K562 (cell line): Measurements from ENCODE around the gene PPRC1. TPM values are rescaled to one million over a fixed set of nuclear protein-coding genes. Genes with fewer than 3 reads are reported as not detected.

Source experiments
- ATAC-seq: fragments of 200-7000 bp; cut with Tn5 transposase; 3 replicates; pipeline ENCODE4 v1.9.1; 2020; ENCODE audit warnings: moderate library complexity
- BruUV-seq: library from RNA; stranded (reverse); fragments of 400-500 nt; replicated peaks from 2 replicates; lab custom pipeline; 2021; lab: Mats Ljungman, UMichigan
- CTCF ChIA-PET: fragments of 300-600 bp; formaldehyde crosslinking; extraction: SDS; loops from one replicate; lab custom pipeline; 2021; ENCODE audit warnings: low intra/inter-chr PET ratio; lab: Yijun Ruan, JAX
- POLR2A ChIA-PET: fragments of 300-600, 350-650 bp; sonication (Branson Sonifier 250); formaldehyde crosslinking; extraction: SDS; loops from one replicate; lab custom pipeline; 2021; ENCODE audit warnings: antibody characterized with exemption, inconsistent platforms; lab: Yijun Ruan, JAX
- DNase-seq, 4 experiments: peaks; one replicate each; pipeline versions ENCODE4 v3.0.0 to v3.0.0-alpha.2; 2011 to 2018; ENCODE audit warnings: low spot score in 3 of 4, mixed read lengths in 3 of 4; ENCODE audit errors: extremely low read depth in 1 of 4
- FAIRE-seq: peaks from 2 replicates; lab custom pipeline; 2011; peaks lifted over from hg19 to GRCh38; lab: Jason Lieb, UNC
- H2AFZ ChIP-seq: 2 replicates; pipeline ENCODE4 v1.6.0; 2011; ENCODE audit warnings: low read depth, low read length, control low read depth, inconsistent platforms
- H3K27ac ChIP-seq: fragments of 200-600 bp; 3 replicates; pipeline ENCODE4 v1.8.0; 2011; ENCODE audit warnings: low read depth, mild to moderate bottlenecking, control low read depth, inconsistent platforms, low read length, moderate library complexity, mixed read lengths; ENCODE audit errors: extremely low read depth
- H3K27me3 ChIP-seq, 2 experiments: fragments of 300-600 bp in 1 of 2; 2 replicates in 1 of 2; 3 replicates in 1 of 2; pipeline versions ENCODE4 v1.6.0 to v1.8.0; 2011; ENCODE audit warnings: inconsistent platforms in 2 of 2, low read length in 2 of 2, mild to moderate bottlenecking in 1 of 2, mixed read lengths in 1 of 2, moderate library complexity in 1 of 2; ENCODE audit not compliant: control insufficient read depth in 2 of 2, insufficient read depth in 2 of 2
- H3K36me3 ChIP-seq: fragments of 300-600 bp; 3 replicates; pipeline ENCODE4 v1.8.0; 2011; ENCODE audit warnings: mild to moderate bottlenecking, low read length, inconsistent platforms; ENCODE audit not compliant: control insufficient read depth, insufficient read depth
- H3K4me1 ChIP-seq, 2 experiments: fragments of 200-600 bp in 1 of 2; replicated peaks in 1 of 2; 2 replicates in 1 of 2; 3 replicates in 1 of 2; pipeline versions ENCODE4 v1.5.1 to v1.8.0; 2011; ENCODE audit warnings: inconsistent platforms in 2 of 2, low read length in 2 of 2, mild to moderate bottlenecking in 1 of 2, mixed read lengths in 1 of 2, moderate library complexity in 1 of 2; ENCODE audit not compliant: control insufficient read depth in 2 of 2, insufficient read depth in 2 of 2
- H3K4me2 ChIP-seq: 2 replicates; pipeline ENCODE4 v1.6.1; 2011; ENCODE audit warnings: low read length, control low read depth, inconsistent platforms, mixed read lengths; ENCODE audit not compliant: insufficient read depth
- H3K4me3 ChIP-seq: fragments of 200-600 bp; sonication (generic), shearing (Covaris generic); 2 replicates; pipeline ENCODE4 v1.5.1; 2016; ENCODE audit warnings: control low read depth, inconsistent platforms
- H3K79me2 ChIP-seq: fragments of 200-600 bp; 3 replicates; pipeline ENCODE4 v1.8.0; 2011; ENCODE audit warnings: low read length, inconsistent platforms; ENCODE audit not compliant: control insufficient read depth, insufficient read depth
- H3K9ac ChIP-seq, 2 experiments: 2 replicates each; pipeline versions ENCODE4 v1.6.0 to v1.6.1; 2011; ENCODE audit warnings: low read depth in 2 of 2, low read length in 2 of 2, control low read depth in 1 of 2, inconsistent platforms in 1 of 2, mild to moderate bottlenecking in 1 of 2, mixed read lengths in 1 of 2; ENCODE audit not compliant: insufficient read depth in 1 of 2
- H3K9me1 ChIP-seq: one replicate; pipeline ENCODE4 v1.6.0; 2011; ENCODE audit warnings: inconsistent platforms, mild to moderate bottlenecking, low read length, moderate library complexity; ENCODE audit not compliant: control insufficient read depth, insufficient read depth
- H3K9me3 ChIP-seq: replicated peaks from 2 replicates; pipeline ENCODE4 v1.5.1; 2011; ENCODE audit warnings: low read depth, low read length, inconsistent platforms; ENCODE audit not compliant: control insufficient read depth, insufficient read depth
- H4K20me1 ChIP-seq: replicated peaks from 2 replicates; pipeline ENCODE4 v1.6.1; 2011; ENCODE audit warnings: low read length, inconsistent platforms, mixed read lengths; ENCODE audit not compliant: control insufficient read depth, insufficient read depth
- BCOR ChIP-seq: fragments of 450-650 bp; IDR thresholded peaks from 2 replicates; pipeline ENCODE4 v1.6.1; 2016
- CHD4 ChIP-seq: fragments of 200-600 bp; sonication (generic); IDR thresholded peaks from 3 replicates; pipeline ENCODE4 v1.6.1; 2012; ENCODE audit warnings: low read depth, mild to moderate bottlenecking, mixed read lengths, low read length, inconsistent platforms; ENCODE audit not compliant: insufficient read depth, insufficient replicate concordance, poor library complexity, severe bottlenecking
- CREB3L1 ChIP-seq: fragments of 450-650 bp; IDR thresholded peaks from 2 replicates; pipeline ENCODE4 v1.6.1; 2014; ENCODE audit warnings: low read depth, mild to moderate bottlenecking, moderate library complexity, borderline replicate concordance
- E2F4 ChIP-seq: sonication (generic); formaldehyde crosslinking; IDR thresholded peaks from 2 replicates; pipeline ENCODE4 v1.8.0; 2022; ENCODE audit warnings: mild to moderate bottlenecking, low read depth, missing genetic modification reagents
- HNRNPH1 ChIP-seq: fragments of 200-400 bp; formaldehyde crosslinking; optimal IDR thresholded peaks from 2 replicates; pipeline ENCODE3; 2017; ENCODE audit warnings: low read depth, mild to moderate bottlenecking, low read length, moderate library complexity
- MTA3 ChIP-seq: fragments of 450-650 bp; formaldehyde crosslinking; IDR thresholded peaks from 2 replicates; pipeline ENCODE4 v1.6.1; 2017; ENCODE audit warnings: mild to moderate bottlenecking, borderline replicate concordance
- NRF1 ChIP-seq, 2 experiments: fragments of 450-650 bp; IDR thresholded peaks in 1 of 2; conservative IDR thresholded peaks in 1 of 2; 2 replicates each; pipeline ENCODE4 v1.6.1; 2014; ENCODE audit warnings: mild to moderate bottlenecking in 2 of 2
- RAD21 ChIP-seq, 2 experiments: fragments of 250-450 bp in 1 of 2; fragments of 450-650 bp in 1 of 2; sonication (Bioruptor Pico) in 1 of 2; formaldehyde crosslinking in 1 of 2; IDR thresholded peaks in 1 of 2; conservative IDR thresholded peaks in 1 of 2; 2 replicates each; pipeline versions ENCODE4 v1.4.0 to v1.8.0; 2020 to 2022; ENCODE audit warnings: mild to moderate bottlenecking in 2 of 2, moderate library complexity in 1 of 2
- RBM25 ChIP-seq: fragments of 200-400 bp; formaldehyde crosslinking; IDR thresholded peaks from 2 replicates; pipeline ENCODE4 v1.6.1; 2018; ENCODE audit warnings: low read length, low read depth, moderate library complexity; ENCODE audit not compliant: severe bottlenecking
- ZFP36 ChIP-seq: fragments of 150-350 bp; IDR thresholded peaks from 2 replicates; pipeline ENCODE4 v1.6.1; 2018; ENCODE audit warnings: low read length, low read depth; ENCODE audit not compliant: partially characterized antibody
- WGBS: fragments of 100-300 bp; shearing (Covaris generic); methylation state at CpG from one replicate; pipeline ENCODE4 v1.1.6; 2016; ENCODE audit warnings: low coverage, mixed read lengths; ENCODE audit not compliant: insufficient coverage; ENCODE audit errors: missing lambda C conversion rate; 5-methylcytosine and 5-hydroxymethylcytosine counted together
- in situ Hi-C: fragments of 300-500 bp; cut with MboI; formaldehyde crosslinking; loops from 4 replicates; pipeline ENCODE4 v1.15.0; 2018; ENCODE audit warnings: inconsistent platforms, mixed read lengths
- intact Hi-C: fragments of 100-400 bp; cut with micrococcal nuclease; formaldehyde crosslinking; loops from 2 replicates; pipeline ENCODE4 v1.14.2; 2022
- polyA plus RNA-seq, 8 experiments: library from polyadenylated mRNA; depleted of rRNA in 4 of 8; stranded (reverse) in 5 of 8; unstranded in 3 of 8; fragments of >200 nt; fragmentation: Nextera tagmentation in 2 of 8; fragmentation: Illumina TruSeq in 1 of 8; extraction: Ambion mirVana in 2 of 8; extraction: Trizol in 1 of 8; gene quantifications; 2 replicates each; pipeline versions ENCODE4 v1.2.1 to v1.2.3, GENCODE V29; 2011 to 2014; ENCODE audit warnings: inconsistent platforms in 1 of 8, missing spikeins in 1 of 8
- total RNA-seq, 7 experiments: library from RNA; depleted of rRNA in 6 of 7; stranded (reverse); fragments of >200 nt in 6 of 7; fragmentation: Illumina TruSeq in 2 of 7; extraction: Trizol in 2 of 7; gene quantifications; 2 replicates each; pipeline versions ENCODE4 v1.2.1 to v1.2.3, GENCODE V29; 2011 to 2021; ENCODE audit warnings: low replicate concordance in 1 of 7

PPRC1 gene
- total and polyA plus RNA-seq, 9 of the 15 experiments (the other 6 are each of a cell fraction or from before 2014, with no cell fraction given), result 8.5 to 47.1 (median 16.2) TPM

GRCh38 chr10:102096449-102096848 lies 36.4 kb upstream of the PPRC1 start:
- no peaks in the 10 kb centered on the region for H3K79me2 ChIP-seq
- TF ChIP-seq NRF1 (conservative IDR thresholded peaks at IDR 0.05 in 1 of 2, IDR thresholded peaks at IDR 0.05 in 1 of 2), result no peak
- peak; percentile 45 for TF ChIP-seq ZFP36
- no peak for TF ChIP-seq HNRNPH1
- peak; percentile 69 for TF ChIP-seq BCOR
- TF ChIP-seq RBM25, result peak; percentile 66
- H3K4me1 ChIP-seq, result no peaks in the 10 kb centered on the region; a peak in 1 of 5 replicates
- ChIA-PET CTCF (no interaction called here), POLR2A (interaction anchor here (0.6 kb wide), 1 partner anchor 300 kb away, joined by 3 read pairs; no protein-coding TSS in a partner anchor)
- no TSS peak for BruUV-seq
- in situ Hi-C loops, result loop anchor here (25.0 kb wide), 1 partner anchor 884 kb away; no protein-coding TSS in a partner anchor
- H3K9me3 ChIP-seq, result no peaks in the 10 kb centered on the region
- no peak overlapping the region for H3K4me3 ChIP-seq
- intact Hi-C loops, result no loop called here
- no peaks in the 10 kb centered on the region for H3K9me1 ChIP-seq
- H3K27me3 ChIP-seq, result no peaks in the 10 kb centered on the region
- H4K20me1 ChIP-seq, result no peaks in the 10 kb centered on the region
- DNase-seq (no peak), ATAC-seq (no peak), FAIRE-seq (no peak)
- no peaks in the 10 kb centered on the region for H3K36me3 ChIP-seq
- H3K9ac ChIP-seq, result no peak overlapping the region
- H3K27ac ChIP-seq, result no peak overlapping the region
- no peak overlapping the region for H2AFZ ChIP-seq
- WGBS, result 98% methylated on average over 7 of the region's 7 CpGs
- H3K4me2 ChIP-seq, result no peak overlapping the region

- intact Hi-C loops, result no loop called here
- TF ChIP-seq E2F4 (CRISPR knock-in tag), result no peak
- TF ChIP-seq CHD4, result no peak
- no peak for TF ChIP-seq CREB3L1
- no peak for TF ChIP-seq RAD21 (CRISPR knock-in tag; conservative IDR thresholded peaks at IDR 0.05 in 1 of 2, IDR thresholded peaks at IDR 0.05 in 1 of 2)
- TF ChIP-seq MTA3, result no peak
Observed at GRCh38 chr10:102101152-102101551, 31.7 kb upstream of the PPRC1 start.

More at GRCh38 chr10:102101152-102101551, 31.7 kb upstream of the PPRC1 start:
- H3K4me3 ChIP-seq, result no peak overlapping the region
- peaks cover 11% of the 10 kb centered on the region; the same call in 1 of the 3 replicates for H3K36me3 ChIP-seq
- H3K9ac ChIP-seq, result no peak overlapping the region
- in situ Hi-C loops, result no loop called here
- FAIRE-seq (no peak), DNase-seq (no peak), ATAC-seq (peak; percentile 44; the same call in 2 of the 3 replicates)
- no peak overlapping the region for H3K27ac ChIP-seq
- H3K9me3 ChIP-seq, result no peaks in the 10 kb centered on the region
- no peaks in the 10 kb centered on the region for H4K20me1 ChIP-seq
- H3K79me2 ChIP-seq, result no peaks in the 10 kb centered on the region
- no peaks in the 10 kb centered on the region; a peak in 2 of 5 replicates for H3K4me1 ChIP-seq
- no peaks in the 10 kb centered on the region for H3K9me1 ChIP-seq
- no peaks in the 10 kb centered on the region for H3K27me3 ChIP-seq
- ChIA-PET POLR2A (interaction anchor here (0.6 to 4.6 kb wide), 4 partner anchors 12 to 277 kb away, joined by 3 to 27 read pairs (median 3); no protein-coding TSS in a partner anchor), CTCF (no interaction called here)
- no peak overlapping the region for H3K4me2 ChIP-seq
- no TSS peak for BruUV-seq
- 74% methylated on average over 3 of the region's 5 CpGs for WGBS
- H2AFZ ChIP-seq, result no peak overlapping the region
